ENCODE results near the gene ARID1B. TPM values are rescaled to one million over a fixed set of nuclear protein-coding genes. Genes with fewer than 3 reads are reported as not detected.

Gene ARID1B
- total and polyA plus RNA-seq, 8 donors = 67.6 to 102 (median 99.0) TPM

GRCh38 chr6:156912431-156912830, 135.3 kb downstream of the ARID1B start:
- Histone ChIP-seq H3K4me3 (no peak overlapping the region), H3K4me1 (peaks cover 0 to 14% of the 10 kb centered on the region in 2 donors), H3K27me3 (no peaks in the 10 kb centered on the region), H3K9me3 (no peaks in the 10 kb centered on the region), H3K36me3 (no peaks in the 10 kb centered on the region), H3K27ac (no peak overlapping the region)
- intact Hi-C loops (cut with DNase I) = no loop called here
- ATAC-seq = no peak
- no peak for TF ChIP-seq CTCF (IDR thresholded peaks at IDR 0.05)
- no peak for DNase-seq

- peaks cover 0 to 14% of the 10 kb centered on the region in 2 donors for H3K4me1 ChIP-seq
- H3K36me3 ChIP-seq = no peaks in the 10 kb centered on the region
- intact Hi-C loops (cut with DNase I) = no loop called here
- ATAC-seq (no peak), DNase-seq (no peak)
- no peak overlapping the region for H3K27ac ChIP-seq
- no peaks in the 10 kb centered on the region for H3K27me3 ChIP-seq
- no peaks in the 10 kb centered on the region for H3K9me3 ChIP-seq
- no peak overlapping the region for H3K4me3 ChIP-seq
- no peak for TF ChIP-seq CTCF (IDR thresholded peaks at IDR 0.05)
Measured at GRCh38 chr6:156914181-156914580, 137.0 kb downstream of the ARID1B start.

- Histone ChIP-seq H3K36me3 (no peaks in the 10 kb centered on the region), H3K27me3 (no peaks in the 10 kb centered on the region), H3K4me1 (peaks cover 0 to 14% of the 10 kb centered on the region in 2 donors), H3K9me3 (no peaks in the 10 kb centered on the region), H3K27ac (no peak overlapping the region), H3K4me3 (no peak overlapping the region)
- DNase-seq (no peak), ATAC-seq (no peak)
- TF ChIP-seq CTCF (IDR thresholded peaks at IDR 0.05) = no peak
- intact Hi-C loops (cut with DNase I) = no loop called here
Measured at GRCh38 chr6:156916130-156916801, 139.1 kb downstream of the ARID1B start.

GRCh38 chr6:156917213-156917612, 140.0 kb downstream of the ARID1B start:
- no peaks in the 10 kb centered on the region for H3K9me3 ChIP-seq
- ATAC-seq (no peak), DNase-seq (no peak)
- no peak overlapping the region for H3K4me3 ChIP-seq
- H3K4me1 ChIP-seq = peaks cover 0 to 13% of the 10 kb centered on the region in 2 donors
- H3K36me3 ChIP-seq = no peaks in the 10 kb centered on the region
- TF ChIP-seq CTCF (IDR thresholded peaks at IDR 0.05) = no peak
- intact Hi-C loops (cut with DNase I) = no loop called here
- no peaks in the 10 kb centered on the region for H3K27me3 ChIP-seq
- H3K27ac ChIP-seq = no peak overlapping the region

GRCh38 chr6:156918647-156919046, 141.5 kb downstream of the ARID1B start:
- no peaks in the 10 kb centered on the region for H3K36me3 ChIP-seq
- no peak overlapping the region for H3K4me3 ChIP-seq
- TF ChIP-seq CTCF (IDR thresholded peaks at IDR 0.05) = no peak
- DNase-seq = no peak
- ATAC-seq = no peak
- intact Hi-C loops (cut with DNase I) = no loop called here
- H3K4me1 ChIP-seq = peaks cover 0 to 8% of the 10 kb centered on the region in 2 donors
- H3K27me3 ChIP-seq = no peaks in the 10 kb centered on the region
- H3K9me3 ChIP-seq = no peaks in the 10 kb centered on the region
- no peak overlapping the region for H3K27ac ChIP-seq
